WI38 (cell line): Measurements from ENCODE around the gene ELF2.
A peak's percentile ranks its signal among the peaks of the same experiment; 100 is the strongest.
"Not testable (repeated sequence)": the region's sequence is repeated elsewhere in the genome, so short reads cannot be mapped to it uniquely, and the experiment has no call there.

Experiments
- H3K4me3 ChIP-seq: 2 replicates; pipeline ENCODE4 v1.5.1; 2011; ENCODE audit warnings: low read depth, mild to moderate bottlenecking, control low read depth, low read length
- CTCF ChIP-seq: IDR thresholded peaks from 2 replicates; pipeline ENCODE4 v1.5.1; 2012; ENCODE audit warnings: low read depth, mild to moderate bottlenecking, control low read depth, low read length

The ELF2 gene

GRCh38 chr4:139167774-139168444 lies 9.1 kb downstream of the ELF2 start:
- H3K4me3 ChIP-seq = no peak overlapping the region
- peak; percentile 36; the same call in 1 of the 2 replicates for TF ChIP-seq CTCF

- H3K4me3 ChIP-seq = no peak overlapping the region
- TF ChIP-seq CTCF = no peak
Measured at GRCh38 chr4:139164731-139165130, 12.3 kb downstream of the ELF2 start.

- H3K4me3 ChIP-seq = no peak overlapping the region
- TF ChIP-seq CTCF = no peak
Measured at GRCh38 chr4:139163806-139164206, 13.2 kb downstream of the ELF2 start.

- H3K4me3 ChIP-seq = not testable (repeated sequence)
Measured at GRCh38 chr4:139157977-139158376, 19.0 kb downstream of the ELF2 start.

GRCh38 chr4:139154952-139155557 lies 22.0 kb downstream of the ELF2 start:
- TF ChIP-seq CTCF = no peak
- H3K4me3 ChIP-seq = no peak overlapping the region

GRCh38 chr4:139154538-139154937 lies 22.5 kb downstream of the ELF2 start:
- no peak overlapping the region for H3K4me3 ChIP-seq
- TF ChIP-seq CTCF = no peak

- H3K4me3 ChIP-seq = no peak overlapping the region
- TF ChIP-seq CTCF = no peak
Measured at GRCh38 chr4:139154134-139154421, 22.9 kb downstream of the ELF2 start.

GRCh38 chr4:139153411-139154133 lies 23.4 kb downstream of the ELF2 start:
- H3K4me3 ChIP-seq = no peak overlapping the region
- TF ChIP-seq CTCF = no peak
